OCI-LY1 (cell line): ENCODE data around the gene MLLT6.

Source experiments
- EZH2 ChIP-seq: fragments of 200-600 bp; sonication (generic), shearing (Covaris generic); IDR thresholded peaks from 2 replicates; pipeline ENCODE4 v1.8.0; 2017; ENCODE audit warnings: borderline replicate concordance, mixed run types, mild to moderate bottlenecking, antibody characterized with exemption, low read length, moderate library complexity, mixed read lengths
- TF ChIP-seq, protein P1 (sequence below): fragments of 200-600 bp; sonication (generic), shearing (Covaris generic); IDR thresholded peaks from 2 replicates; pipeline ENCODE4 v1.5.1; 2017; ENCODE audit warnings: mild to moderate bottlenecking, antibody characterized with exemption, low read length, moderate library complexity, mixed read lengths

DNA sequence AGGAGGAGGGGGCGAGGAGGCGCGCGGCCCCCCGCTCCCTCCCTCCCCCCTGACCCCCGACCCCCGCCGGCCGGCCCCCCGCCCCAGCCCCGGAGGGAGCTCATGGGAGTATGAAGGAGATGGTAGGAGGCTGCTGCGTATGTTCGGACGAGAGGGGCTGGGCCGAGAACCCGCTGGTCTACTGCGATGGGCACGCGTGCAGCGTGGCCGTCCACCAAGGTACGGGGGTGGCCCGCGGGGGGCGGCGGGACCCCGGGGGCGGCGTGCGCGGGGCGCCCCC lies 390 bp downstream of the MLLT6 start:
- TF ChIP-seq, protein P1, sequence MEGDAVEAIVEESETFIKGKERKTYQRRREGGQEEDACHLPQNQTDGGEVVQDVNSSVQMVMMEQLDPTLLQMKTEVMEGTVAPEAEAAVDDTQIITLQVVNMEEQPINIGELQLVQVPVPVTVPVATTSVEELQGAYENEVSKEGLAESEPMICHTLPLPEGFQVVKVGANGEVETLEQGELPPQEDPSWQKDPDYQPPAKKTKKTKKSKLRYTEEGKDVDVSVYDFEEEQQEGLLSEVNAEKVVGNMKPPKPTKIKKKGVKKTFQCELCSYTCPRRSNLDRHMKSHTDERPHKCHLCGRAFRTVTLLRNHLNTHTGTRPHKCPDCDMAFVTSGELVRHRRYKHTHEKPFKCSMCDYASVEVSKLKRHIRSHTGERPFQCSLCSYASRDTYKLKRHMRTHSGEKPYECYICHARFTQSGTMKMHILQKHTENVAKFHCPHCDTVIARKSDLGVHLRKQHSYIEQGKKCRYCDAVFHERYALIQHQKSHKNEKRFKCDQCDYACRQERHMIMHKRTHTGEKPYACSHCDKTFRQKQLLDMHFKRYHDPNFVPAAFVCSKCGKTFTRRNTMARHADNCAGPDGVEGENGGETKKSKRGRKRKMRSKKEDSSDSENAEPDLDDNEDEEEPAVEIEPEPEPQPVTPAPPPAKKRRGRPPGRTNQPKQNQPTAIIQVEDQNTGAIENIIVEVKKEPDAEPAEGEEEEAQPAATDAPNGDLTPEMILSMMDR: no peak
- TF ChIP-seq EZH2: no peak
